ENCODE data around the gene GTF2H4.

Gene GTF2H4

GRCh38 chr6:30960907-30961673 lies 53.1 kb downstream of the GTF2H4 start:
- DNase-seq = no peak

GRCh38 chr6:30962716-30963115 lies 54.7 kb downstream of the GTF2H4 start:
- DNase-seq = no peak

- DNase-seq = no peak
Observed at GRCh38 chr6:30963641-30964040, 55.6 kb downstream of the GTF2H4 start.

Data from KG1 (cell line).